Stimulated activated CD4-positive, alpha-beta T cell treated with anti-CD3 and anti-CD28 coated beads, Interleukin-2, amount 100 ng/mL, for 24 hours (primary cell): ENCODE data around the gene MOB3C.
A peak's percentile ranks its signal among the peaks of the same experiment; 100 is the strongest.

Experiments used
- DNase-seq, 2 donors: peaks; one replicate each; pipeline ENCODE4 v3.0.0-alpha.2; 2020

MOB3C gene

GRCh38 chr1:46603858-46604549 is 12.6 kb downstream of the MOB3C start, which contains the start of gene MKNK1:
TSS of gene MKNK1 (minus strand) at chr1:46604268. CDS start at chr1:46583327, 20,941 bp downstream.
- peak; percentile 99 for DNase-seq

DNA sequence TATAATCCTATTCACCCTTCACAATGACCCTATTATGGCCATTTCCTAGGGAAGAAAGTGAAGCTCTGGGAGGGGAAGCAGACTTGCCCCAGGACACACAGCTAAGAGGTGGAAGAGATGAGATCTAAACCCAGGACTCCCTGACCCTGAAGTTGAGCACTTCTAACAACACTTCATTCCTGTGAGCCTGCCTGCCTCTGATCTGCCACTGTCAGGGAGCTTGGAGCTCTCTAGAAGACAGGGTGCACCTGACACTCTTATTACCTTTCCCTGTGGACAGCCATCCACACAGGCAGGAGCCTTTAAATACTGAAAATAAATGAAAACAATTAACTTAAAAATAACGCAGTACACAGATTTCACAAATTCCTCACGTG is 13.1 kb downstream of the MOB3C start:
- no peak for DNase-seq

- no peak for DNase-seq
Observed at GRCh38 chr1:46601257-46602007, 15.2 kb downstream of the MOB3C start.

DNA sequence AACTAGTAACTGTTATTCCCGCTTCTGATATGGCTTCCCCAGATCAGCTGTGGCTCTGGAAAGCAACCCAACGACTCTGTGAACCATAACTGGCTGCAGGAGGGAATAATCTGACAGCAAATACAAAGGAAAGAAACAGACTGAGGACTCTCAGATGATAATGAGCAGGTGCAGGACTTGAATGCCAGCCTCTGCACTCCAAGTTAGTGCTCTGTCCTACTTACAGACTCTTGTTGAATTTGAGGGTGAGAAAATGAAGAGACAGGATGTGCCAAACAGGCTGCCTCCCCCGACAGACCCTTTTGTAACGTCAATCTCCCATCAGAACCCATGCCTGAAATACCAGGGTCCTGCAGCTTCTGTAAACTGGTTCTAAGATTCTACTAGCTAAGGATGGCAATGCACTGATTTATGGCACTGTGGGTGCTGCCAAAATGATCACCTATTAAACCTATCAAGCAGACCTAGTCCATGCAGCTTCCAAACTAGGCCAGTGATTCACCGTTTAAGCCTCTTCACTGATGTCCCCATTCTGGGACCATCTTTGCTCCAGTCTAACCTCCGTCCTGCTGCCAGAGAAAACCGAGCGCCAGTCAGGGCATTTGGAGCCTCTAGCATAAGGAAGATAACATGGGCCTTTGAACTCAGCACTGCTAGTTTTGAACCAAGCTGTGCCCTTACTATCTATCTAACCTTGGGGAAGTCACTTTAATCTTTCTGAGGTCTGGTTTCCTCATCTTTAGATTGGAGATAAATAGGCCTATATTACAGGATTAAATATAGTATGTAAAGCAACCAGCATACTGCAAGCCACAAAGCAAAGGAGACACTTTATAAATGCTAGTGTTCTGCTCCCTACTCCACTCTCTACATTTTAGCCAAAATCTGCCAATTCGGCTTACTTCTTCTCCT is 17.3 kb downstream of the MOB3C start:
- DNase-seq: no peak

DNA sequence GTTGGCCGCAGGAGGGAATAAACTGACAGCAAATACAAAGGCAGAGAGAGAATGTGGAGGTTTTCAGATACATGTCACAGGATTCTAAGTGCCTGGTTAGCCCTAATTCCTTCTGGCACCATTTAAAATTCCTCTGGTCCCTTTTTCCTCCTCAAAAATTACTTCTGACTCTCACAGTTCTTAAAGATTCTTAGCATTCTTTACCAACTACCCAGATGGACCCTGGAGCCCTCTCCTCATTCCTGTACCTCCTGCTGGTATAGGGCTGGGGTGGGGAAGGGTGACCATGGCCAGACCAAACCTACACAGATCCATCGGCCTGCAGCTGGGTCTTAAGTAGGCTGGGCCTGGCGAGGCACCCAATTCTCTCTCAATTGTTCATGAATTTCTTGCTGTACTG is 19.8 kb downstream of the MOB3C start:
- DNase-seq: no peak

DNA sequence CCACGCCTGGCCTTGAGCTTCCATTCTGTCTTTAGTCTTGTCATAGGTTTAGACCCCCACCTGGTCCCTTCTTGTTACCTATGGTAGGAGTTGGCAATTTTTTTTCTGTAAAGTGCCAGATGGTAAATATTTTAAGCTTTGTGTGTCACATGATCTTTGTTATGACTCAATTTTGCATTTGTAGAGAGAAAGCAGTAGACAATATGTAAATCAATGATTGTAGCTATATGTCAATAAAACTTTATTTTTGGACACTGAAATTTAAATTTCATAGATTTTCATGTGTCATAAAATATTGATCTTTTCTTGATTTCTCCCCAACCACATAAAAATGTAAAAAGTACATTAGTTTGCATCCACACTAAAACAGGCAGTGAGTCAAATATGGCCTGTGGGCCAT is 20.6 kb downstream of the MOB3C start:
- DNase-seq: no peak

DNA sequence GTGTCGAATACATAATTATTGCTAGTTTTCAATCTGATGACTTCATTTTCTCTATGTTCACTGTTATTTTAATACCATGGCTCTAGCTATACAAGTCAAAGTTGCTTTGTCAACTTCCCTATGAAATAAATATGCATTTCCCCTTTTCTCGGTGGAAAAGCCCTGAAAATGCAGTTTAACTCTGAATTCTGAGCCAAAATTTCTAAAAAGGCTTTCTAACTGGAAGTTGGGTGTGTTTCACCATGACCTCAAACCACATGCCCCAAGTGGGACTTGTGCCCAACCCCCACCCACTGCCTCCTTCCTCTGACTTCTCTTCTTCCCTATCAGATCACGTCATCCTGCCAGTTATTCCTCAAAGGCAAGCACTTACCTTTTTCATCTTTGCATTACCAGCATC is 21.5 kb downstream of the MOB3C start:
- peak in 1 of 2 donors; percentile 16 for DNase-seq

GRCh38 chr1:46594063-46594462 is 22.5 kb downstream of the MOB3C start:
- DNase-seq: no peak

- no peak for DNase-seq
Observed at GRCh38 chr1:46592823-46593222, 23.8 kb downstream of the MOB3C start.

GRCh38 chr1:46589529-46589928 is 27.1 kb downstream of the MOB3C start:
- DNase-seq: no peak

DNA sequence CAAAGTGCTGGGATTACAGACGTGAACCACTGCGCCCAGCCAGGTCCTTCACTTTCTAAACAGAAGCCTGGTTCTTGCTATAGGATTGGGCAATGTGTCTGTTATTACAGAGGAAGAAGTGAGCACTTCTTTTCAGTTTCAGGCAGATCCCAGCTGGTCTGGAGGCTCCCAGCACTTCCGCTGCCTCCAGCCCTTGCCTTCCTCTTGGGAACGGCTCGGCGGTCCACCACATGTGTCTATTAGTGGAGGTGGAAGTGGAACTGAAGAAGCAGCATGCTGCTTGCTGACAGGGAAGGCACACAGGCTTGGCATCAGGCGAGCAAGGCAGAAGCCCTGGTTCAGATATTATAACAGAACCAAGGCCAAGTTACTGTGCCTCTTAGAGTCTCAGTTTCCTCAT is 29.5 kb downstream of the MOB3C start:
- no peak for DNase-seq

DNA sequence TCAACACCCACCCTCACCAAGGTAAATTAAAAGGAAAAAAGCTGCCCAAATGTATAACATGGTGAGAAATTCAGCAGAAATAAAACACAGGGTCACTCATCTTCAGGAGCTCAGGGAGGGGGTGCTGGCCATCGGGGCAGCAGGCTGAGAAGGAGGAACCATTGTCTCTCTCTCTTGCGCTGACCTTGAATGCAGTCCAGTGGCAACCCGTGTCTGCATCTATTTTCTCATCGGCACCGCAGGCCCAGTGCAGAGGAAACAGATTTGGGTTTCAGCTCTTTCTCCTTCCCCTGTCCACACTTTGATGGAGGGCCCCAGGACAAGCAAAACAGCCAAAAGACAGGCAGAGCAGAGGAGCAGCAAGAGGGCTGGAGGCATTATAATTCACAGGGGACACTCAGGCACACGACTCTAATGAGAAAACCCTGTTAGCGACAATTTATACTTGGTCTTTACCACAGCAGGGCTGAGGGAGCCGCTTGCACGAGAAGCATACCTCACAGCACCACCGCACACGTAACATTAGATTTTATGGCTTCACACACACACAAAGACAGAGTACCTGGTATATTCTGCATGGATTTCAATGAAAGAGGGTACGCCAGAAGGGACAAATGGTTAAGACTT is 31.2 kb downstream of the MOB3C start:
- no peak for DNase-seq

DNA sequence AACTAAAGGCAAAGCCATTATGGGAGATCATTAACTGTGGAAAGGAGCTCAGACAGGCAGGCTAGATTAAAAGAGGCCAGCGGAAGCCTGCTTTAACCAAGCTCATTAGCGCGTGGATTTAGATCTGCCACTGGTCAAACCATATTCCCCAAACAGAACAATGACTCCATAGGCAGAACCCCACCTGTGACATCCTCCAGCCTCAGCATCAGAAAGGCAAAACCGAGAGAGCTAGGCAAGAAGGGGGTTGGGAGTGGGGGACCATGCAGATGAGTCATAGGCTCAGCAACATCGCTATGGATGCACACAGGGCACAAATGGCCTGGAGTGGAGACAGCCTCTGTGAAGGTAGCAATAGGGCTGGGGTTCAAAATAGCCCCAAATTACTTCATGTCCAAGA is 33.1 kb downstream of the MOB3C start:
- DNase-seq: no peak

- no peak for DNase-seq
Observed at GRCh38 chr1:46582972-46583371, 33.6 kb downstream of the MOB3C start.

DNA sequence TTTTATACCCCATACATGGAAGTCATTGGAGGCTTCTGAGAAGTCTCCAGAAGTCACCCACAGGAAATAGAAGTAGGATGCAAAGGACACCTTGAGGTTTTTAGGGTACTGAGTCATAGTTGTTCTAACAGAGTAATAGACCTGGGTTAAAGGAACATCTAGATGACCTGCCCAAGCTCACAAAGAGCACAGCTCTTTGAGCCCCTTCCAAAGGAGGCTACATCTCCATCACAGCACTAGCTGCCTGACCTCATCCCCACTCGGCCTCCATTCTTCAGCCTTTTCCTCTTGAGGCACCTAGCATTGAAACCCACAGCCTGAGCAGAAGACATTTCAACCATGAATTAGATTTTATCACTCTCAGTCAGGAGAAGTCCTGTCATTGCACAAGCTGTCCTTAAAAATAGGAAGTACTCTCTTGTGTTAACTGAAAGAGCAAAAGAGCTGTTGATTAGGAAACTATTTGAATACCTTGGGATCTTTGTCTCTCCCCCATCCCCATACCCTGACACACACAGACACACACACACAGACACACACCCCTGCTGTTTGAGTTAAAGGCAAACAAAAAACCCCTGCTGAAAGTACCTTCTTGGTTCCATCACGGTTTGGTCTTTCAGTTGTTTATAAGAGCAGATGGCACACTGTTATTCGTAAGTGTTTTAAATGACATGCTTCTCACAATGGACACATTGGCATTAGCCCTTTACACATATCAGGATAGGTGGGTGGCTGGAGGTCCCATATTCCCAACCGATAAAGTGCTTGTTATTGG is 34.7 kb downstream of the MOB3C start:
- no peak for DNase-seq

DNA sequence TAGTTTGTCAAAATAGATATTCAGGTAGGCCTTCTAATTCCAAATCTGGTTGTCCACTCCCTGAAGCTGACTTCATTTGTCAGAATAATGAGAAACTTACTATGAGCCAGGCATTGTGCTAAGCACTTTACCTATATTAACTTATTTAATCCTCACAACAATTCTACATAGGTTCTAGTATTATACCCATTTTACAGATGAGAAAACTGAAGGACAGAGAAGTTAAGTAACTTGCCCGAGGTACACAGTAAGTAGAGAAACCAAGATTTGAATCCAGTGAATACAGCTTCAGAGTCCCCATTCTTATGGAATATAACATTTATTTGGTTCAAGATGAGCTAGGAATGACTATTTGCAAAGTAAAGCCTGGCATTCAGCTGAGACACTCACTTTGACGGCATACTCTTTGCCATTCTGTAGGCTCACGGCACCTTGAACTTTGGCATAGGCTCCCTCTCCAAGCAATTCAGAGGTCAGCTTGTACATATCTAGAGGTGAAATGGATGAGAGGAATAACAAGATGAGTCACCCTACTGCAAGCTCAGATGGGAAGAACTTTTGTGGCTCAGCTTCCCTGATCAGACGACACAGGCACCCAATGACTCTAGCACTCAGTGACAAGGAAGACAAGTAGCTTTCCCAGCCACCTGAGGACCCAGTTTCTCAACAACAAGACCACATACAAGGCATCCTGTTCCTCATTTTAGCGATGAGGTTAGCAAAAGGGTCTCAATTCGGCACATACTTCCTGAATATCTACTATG is 36.3 kb downstream of the MOB3C start:
- no peak for DNase-seq

DNA sequence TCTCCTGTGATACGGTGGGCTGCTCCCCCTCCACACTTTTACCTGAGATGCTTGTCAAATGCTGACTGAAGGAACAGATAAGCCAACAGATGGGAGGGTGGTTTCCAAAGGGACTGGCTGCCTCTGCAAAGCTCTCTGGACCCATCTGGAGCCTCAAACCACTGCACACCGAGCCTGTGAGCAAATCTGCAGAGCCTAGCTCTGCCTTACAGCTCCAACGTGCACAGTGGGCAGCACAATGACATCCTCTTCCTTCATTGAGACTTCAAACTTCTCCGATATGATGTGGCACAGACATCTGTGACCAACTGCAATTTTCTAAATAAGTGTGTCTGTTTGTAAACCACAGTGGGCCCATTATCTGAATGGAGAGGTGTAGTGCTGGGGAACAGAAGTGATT is 38.9 kb downstream of the MOB3C start:
- no peak for DNase-seq

GRCh38 chr1:46576596-46576995 is 40.0 kb downstream of the MOB3C start:
- DNase-seq: no peak

DNA sequence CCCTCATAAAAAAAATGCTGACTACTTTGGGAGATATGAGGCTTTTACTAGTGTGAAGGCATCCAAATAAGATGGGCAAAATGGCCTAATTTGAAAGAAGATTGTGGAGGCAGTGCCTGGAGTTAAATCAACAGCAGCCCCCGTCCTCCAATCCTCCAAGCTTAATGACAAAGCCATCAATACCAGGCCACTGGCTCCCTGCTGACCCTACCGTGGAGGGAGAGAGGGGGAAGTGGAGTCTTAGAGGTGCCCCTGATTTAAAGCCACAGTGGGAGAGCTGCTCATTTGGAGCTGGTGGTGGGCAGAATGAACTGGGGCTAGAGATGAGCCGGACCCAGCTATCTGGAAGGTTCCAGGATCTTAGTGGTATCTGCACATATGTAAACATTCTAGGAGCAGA is 40.8 kb downstream of the MOB3C start:
- DNase-seq: no peak

- DNase-seq: no peak
Observed at GRCh38 chr1:46575300-46575699, 41.3 kb downstream of the MOB3C start.

GRCh38 chr1:46571691-46572225 is 44.9 kb downstream of the MOB3C start:
- no peak for DNase-seq
